LNCAP (cell line): ENCODE results near the gene SUPT3H.

Experiments used
- CTCF ChIP-seq: fragments of 450-650 bp; IDR thresholded peaks from 2 replicates; pipeline ENCODE4 v1.5.1; 2017; ENCODE audit warnings: mild to moderate bottlenecking

The SUPT3H gene

GRCh38 chr6:45174045-45174444, 203.7 kb downstream of the SUPT3H start:
- no peak for TF ChIP-seq CTCF

DNA sequence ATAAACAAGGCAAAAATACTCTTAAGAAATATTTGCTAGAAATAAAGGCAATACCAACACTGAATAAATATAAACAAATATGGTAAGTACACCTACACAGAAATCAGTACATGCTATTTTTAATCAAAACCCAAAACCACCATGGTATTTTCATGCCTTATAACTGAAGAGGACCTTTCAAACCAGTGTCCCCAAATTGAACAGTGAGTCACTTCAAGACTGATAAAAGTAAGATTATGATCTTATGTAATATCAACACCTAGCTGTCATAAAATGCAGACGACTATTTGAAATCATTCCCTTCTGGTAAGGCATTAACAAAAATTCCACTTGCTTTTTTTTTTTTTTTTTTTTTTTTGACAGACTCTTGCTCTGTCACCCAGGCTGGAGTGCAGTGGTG, 206.4 kb downstream of the SUPT3H start:
- TF ChIP-seq CTCF, result no peak

DNA sequence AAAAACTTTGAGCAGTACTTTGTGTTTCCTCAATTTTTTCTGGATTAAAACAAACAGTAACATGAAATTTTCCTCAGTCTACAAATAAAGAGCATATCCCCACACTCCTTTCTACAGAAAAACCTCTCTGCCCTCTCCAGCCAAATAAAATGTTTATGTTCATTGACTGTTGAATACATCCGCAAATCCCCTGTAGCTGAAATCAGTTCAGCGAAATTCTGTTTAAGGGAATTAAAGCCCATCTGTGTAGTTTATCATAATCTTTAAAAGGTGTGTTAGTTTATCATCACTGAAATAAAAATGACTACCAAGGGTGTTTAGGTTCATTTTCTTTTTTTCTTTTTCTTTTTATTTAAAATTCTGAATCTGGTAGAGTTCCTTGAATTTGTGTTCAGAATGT, 207.4 kb downstream of the SUPT3H start:
- TF ChIP-seq CTCF, result no peak

- no peak for TF ChIP-seq CTCF
Observed at GRCh38 chr6:45169815-45170214, 207.9 kb downstream of the SUPT3H start.

- TF ChIP-seq CTCF, result no peak
Observed at GRCh38 chr6:45163952-45164766, 213.6 kb downstream of the SUPT3H start.

DNA sequence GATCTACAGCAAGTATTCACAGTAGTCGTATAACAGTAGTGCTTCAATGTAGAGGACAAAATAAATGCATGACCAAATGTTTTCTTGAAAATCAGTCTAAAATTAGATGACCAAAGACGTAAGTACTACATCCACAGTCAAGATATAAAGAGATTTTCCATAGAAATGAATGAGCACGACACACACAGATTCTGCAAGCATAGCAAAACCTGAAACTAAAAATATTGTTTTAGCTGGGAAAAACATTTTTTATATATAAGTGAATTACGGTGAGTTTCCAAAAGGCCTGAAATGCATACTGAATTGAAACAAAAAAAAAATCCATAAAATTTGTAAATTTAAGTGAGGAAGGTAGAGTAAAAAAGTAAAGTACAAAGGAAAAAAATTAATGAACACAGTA, 217.4 kb downstream of the SUPT3H start:
- TF ChIP-seq CTCF, result no peak

- no peak for TF ChIP-seq CTCF
Observed at GRCh38 chr6:45156075-45156474, 221.7 kb downstream of the SUPT3H start.
